GM12878 (cell line): Measurements from ENCODE around the gene TRIP11.

Experiments
- CBX5 ChIP-seq: sonication (generic); IDR thresholded peaks from 2 replicates; pipeline ENCODE4 v1.6.1; 2016; ENCODE audit warnings: low read depth, moderate library complexity, mild to moderate bottlenecking, inconsistent platforms
- ETV6 ChIP-seq, 2 experiments: fragments of 450-650 bp in 1 of 2; IDR thresholded peaks in 1 of 2; conservative IDR thresholded peaks in 1 of 2; 2 replicates each; pipeline ENCODE4 v1.6.1; 2014; ENCODE audit warnings: antibody characterized with exemption in 1 of 2, borderline replicate concordance in 1 of 2, low read depth in 1 of 2, mild to moderate bottlenecking in 1 of 2, moderate library complexity in 1 of 2
- EZH2 ChIP-seq: IDR thresholded peaks from 2 replicates; pipeline ENCODE4 v1.6.1; 2012; ENCODE audit warnings: low read depth, mild to moderate bottlenecking, control low read depth, inconsistent platforms, low read length, borderline replicate concordance; ENCODE audit not compliant: control insufficient read depth
- MXI1 ChIP-seq: fragments of 150-350 bp; IDR thresholded peaks from 2 replicates; pipeline ENCODE4 v1.6.1; 2011; ENCODE audit warnings: low read depth, mild to moderate bottlenecking, inconsistent platforms, low read length, improper control_type of control experiment
- POLR2A ChIP-seq: IDR thresholded peaks from 2 replicates; pipeline ENCODE4 v1.6.1; 2011; ENCODE audit warnings: low read depth, mild to moderate bottlenecking, low read length
- RFX5 ChIP-seq: IDR thresholded peaks from 2 replicates; pipeline ENCODE4 v1.6.1; 2011; ENCODE audit warnings: low read depth, low read length, improper control_type of control experiment
- SUZ12 ChIP-seq: fragments of 200-600 bp; sonication (generic); IDR thresholded peaks from one replicate; pipeline ENCODE4 v1.6.1; 2018; ENCODE audit warnings: antibody characterized with exemption, mild to moderate bottlenecking; ENCODE audit not compliant: unreplicated experiment
- TARDBP ChIP-seq: IDR thresholded peaks from 2 replicates; pipeline ENCODE4 v1.6.1; 2016; ENCODE audit warnings: borderline replicate concordance
- ZSCAN29 ChIP-seq: fragments of 450-650 bp; IDR thresholded peaks from 2 replicates; pipeline ENCODE4 v1.6.1; 2017; ENCODE audit warnings: mild to moderate bottlenecking, moderate library complexity
- TF ChIP-seq, protein P1 (sequence below): IDR thresholded peaks from 2 replicates; pipeline ENCODE4 v1.6.1; 2011; ENCODE audit warnings: low read depth, mild to moderate bottlenecking, low read length, moderate library complexity, borderline replicate concordance; ENCODE audit errors: extremely low read depth
- TF ChIP-seq, protein P2 (sequence below): IDR thresholded peaks from 2 replicates; pipeline ENCODE4 v1.6.1; 2012; ENCODE audit warnings: low read depth, low read length, improper control_type of control experiment
- TF ChIP-seq, protein P3 (sequence below), 3 experiments: IDR thresholded peaks in 2 of 3; conservative IDR thresholded peaks in 1 of 3; 2 replicates each; pipeline ENCODE4 v1.5.1; 2011; ENCODE audit warnings: low read depth in 3 of 3, low read length in 3 of 3, mild to moderate bottlenecking in 3 of 3, control low read depth in 2 of 3, moderate library complexity in 2 of 3, inconsistent platforms in 1 of 3, mixed read lengths in 1 of 3; ENCODE audit not compliant: control insufficient read depth in 2 of 3, insufficient read depth in 1 of 3; ENCODE audit errors: extremely low read depth in 1 of 3
- TF ChIP-seq, protein P4 (sequence below): IDR thresholded peaks from 2 replicates; pipeline ENCODE4 v1.6.1; 2011; ENCODE audit warnings: borderline replicate concordance, low read depth, mild to moderate bottlenecking, moderate library complexity, low read length; ENCODE audit not compliant: insufficient read depth, poor library complexity, severe bottlenecking

DNA sequence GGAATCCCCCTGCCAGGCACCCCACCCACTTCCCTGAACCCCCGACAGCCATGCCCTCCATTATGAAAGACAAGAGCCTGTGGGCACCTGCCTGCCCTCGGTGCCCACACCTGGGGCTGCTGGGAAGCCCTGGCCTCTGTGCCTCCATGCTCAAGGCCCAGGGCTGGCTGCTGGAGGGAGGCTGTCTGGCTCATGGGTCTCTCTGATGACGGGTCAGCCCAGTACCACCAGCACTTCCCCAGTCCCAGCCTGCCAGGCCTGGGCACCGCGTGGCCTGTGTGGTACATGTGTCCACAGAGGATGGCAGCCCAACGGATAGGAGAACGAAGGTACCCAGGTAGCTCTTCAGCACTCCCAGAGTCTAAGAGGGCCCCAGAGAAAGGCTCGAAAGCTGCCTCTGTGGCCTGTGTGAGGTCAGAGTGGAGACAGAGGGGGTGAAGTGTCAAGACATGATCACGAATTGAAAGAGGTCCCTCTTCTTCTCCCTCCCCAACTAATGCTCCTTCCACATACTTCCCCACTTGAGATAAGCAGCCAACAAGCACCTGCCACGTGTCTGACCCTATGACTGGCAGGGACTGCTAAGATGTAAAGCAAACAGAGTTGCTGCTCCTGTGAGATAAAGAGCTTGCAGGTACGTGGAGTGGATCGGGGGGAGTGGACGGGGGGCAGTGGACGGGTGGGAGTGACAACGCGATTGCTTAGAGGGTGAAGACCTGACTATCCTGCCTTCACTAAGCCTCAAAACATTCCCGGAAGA, 113.5 kb downstream of the TRIP11 start:
- no peak for TF ChIP-seq POLR2A
- TF ChIP-seq EZH2, result no peak
- TF ChIP-seq, protein P1, sequence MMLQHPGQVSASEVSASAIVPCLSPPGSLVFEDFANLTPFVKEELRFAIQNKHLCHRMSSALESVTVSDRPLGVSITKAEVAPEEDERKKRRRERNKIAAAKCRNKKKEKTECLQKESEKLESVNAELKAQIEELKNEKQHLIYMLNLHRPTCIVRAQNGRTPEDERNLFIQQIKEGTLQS, result no peak
- TF ChIP-seq, protein P2, sequence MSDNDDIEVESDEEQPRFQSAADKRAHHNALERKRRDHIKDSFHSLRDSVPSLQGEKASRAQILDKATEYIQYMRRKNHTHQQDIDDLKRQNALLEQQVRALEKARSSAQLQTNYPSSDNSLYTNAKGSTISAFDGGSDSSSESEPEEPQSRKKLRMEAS, result no peak
- TF ChIP-seq, protein P3, sequence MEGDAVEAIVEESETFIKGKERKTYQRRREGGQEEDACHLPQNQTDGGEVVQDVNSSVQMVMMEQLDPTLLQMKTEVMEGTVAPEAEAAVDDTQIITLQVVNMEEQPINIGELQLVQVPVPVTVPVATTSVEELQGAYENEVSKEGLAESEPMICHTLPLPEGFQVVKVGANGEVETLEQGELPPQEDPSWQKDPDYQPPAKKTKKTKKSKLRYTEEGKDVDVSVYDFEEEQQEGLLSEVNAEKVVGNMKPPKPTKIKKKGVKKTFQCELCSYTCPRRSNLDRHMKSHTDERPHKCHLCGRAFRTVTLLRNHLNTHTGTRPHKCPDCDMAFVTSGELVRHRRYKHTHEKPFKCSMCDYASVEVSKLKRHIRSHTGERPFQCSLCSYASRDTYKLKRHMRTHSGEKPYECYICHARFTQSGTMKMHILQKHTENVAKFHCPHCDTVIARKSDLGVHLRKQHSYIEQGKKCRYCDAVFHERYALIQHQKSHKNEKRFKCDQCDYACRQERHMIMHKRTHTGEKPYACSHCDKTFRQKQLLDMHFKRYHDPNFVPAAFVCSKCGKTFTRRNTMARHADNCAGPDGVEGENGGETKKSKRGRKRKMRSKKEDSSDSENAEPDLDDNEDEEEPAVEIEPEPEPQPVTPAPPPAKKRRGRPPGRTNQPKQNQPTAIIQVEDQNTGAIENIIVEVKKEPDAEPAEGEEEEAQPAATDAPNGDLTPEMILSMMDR (IDR thresholded peaks at IDR 0.05 in 2 of 3, conservative IDR thresholded peaks at IDR 0.05 in 1 of 3; ENCODE audit: control insufficient read depth in 2 of 3, extremely low read depth in 1 of 3, insufficient read depth in 1 of 3, low read depth in 3 of 3, low read length in 3 of 3), result no peak
- TF ChIP-seq ZSCAN29, result no peak
- TF ChIP-seq TARDBP, result no peak
- no peak for TF ChIP-seq CBX5
- TF ChIP-seq, protein P4, sequence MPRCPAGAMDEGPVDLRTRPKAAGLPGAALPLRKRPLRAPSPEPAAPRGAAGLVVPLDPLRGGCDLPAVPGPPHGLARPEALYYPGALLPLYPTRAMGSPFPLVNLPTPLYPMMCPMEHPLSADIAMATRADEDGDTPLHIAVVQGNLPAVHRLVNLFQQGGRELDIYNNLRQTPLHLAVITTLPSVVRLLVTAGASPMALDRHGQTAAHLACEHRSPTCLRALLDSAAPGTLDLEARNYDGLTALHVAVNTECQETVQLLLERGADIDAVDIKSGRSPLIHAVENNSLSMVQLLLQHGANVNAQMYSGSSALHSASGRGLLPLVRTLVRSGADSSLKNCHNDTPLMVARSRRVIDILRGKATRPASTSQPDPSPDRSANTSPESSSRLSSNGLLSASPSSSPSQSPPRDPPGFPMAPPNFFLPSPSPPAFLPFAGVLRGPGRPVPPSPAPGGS, result no peak
- TF ChIP-seq SUZ12, result no peak
- TF ChIP-seq RFX5, result no peak
- no peak for TF ChIP-seq ETV6 (conservative IDR thresholded peaks at IDR 0.05 in 1 of 2, IDR thresholded peaks at IDR 0.05 in 1 of 2; ENCODE audit: borderline replicate concordance in 1 of 2, low read depth in 1 of 2)
- TF ChIP-seq MXI1, result no peak
